ENCODE results near the gene EIF3J. TPM values are rescaled to one million over a fixed set of nuclear protein-coding genes. Genes with fewer than 3 reads are reported as not detected.

The EIF3J gene
- total and polyA plus RNA-seq, 4 donors: 23.5 to 49.9 (median 39.6) TPM

- H3K4me1 ChIP-seq (ENCODE audit: control insufficient read depth in 4 of 4, insufficient read depth in 4 of 4, low read length in 3 of 4): no peaks in the 10 kb centered on the region
- no peak for DNase-seq (ENCODE audit: low spot score)
- H3K4me3 ChIP-seq (ENCODE audit: low read depth in 1 of 3, low read length in 3 of 3): no peak overlapping the region
- peaks cover 5 to 81% (median 64%) of the 10 kb centered on the region in 4 donors for H3K36me3 ChIP-seq (ENCODE audit: control insufficient read depth in 4 of 4, insufficient read depth in 3 of 4, low read depth in 1 of 4, low read length in 3 of 4)
- no peak overlapping the region for H3K27ac ChIP-seq (ENCODE audit: low read depth in 1 of 2, low read length in 2 of 2)
- TF ChIP-seq FOXA1 (IDR thresholded peaks at IDR 0.05) (no peak), YY1 (IDR thresholded peaks at IDR 0.05) (no peak), ZBTB33 (IDR thresholded peaks at IDR 0.05) (no peak)
- 92% methylated on average over 3 of the region's 3 CpGs for WGBS
- H3K9me3 ChIP-seq (ENCODE audit: control insufficient read depth in 4 of 4, low read length in 3 of 4): no peaks in the 10 kb centered on the region
- H3K9ac ChIP-seq (ENCODE audit: low read depth in 1 of 2, low read length in 2 of 2): no peak overlapping the region
- H3K27me3 ChIP-seq (ENCODE audit: control insufficient read depth in 4 of 4, insufficient read depth in 4 of 4, low read length in 3 of 4): no peaks in the 10 kb centered on the region
Observed at GRCh38 chr15:44568338-44568737, 31.4 kb downstream of the EIF3J start.

GRCh38 chr15:44569316-44569715 is 32.4 kb downstream of the EIF3J start:
- H3K27me3 ChIP-seq (ENCODE audit: control insufficient read depth in 4 of 4, insufficient read depth in 4 of 4, low read length in 3 of 4): no peaks in the 10 kb centered on the region
- H3K4me1 ChIP-seq (ENCODE audit: control insufficient read depth in 4 of 4, insufficient read depth in 4 of 4, low read length in 3 of 4): no peaks in the 10 kb centered on the region
- H3K9ac ChIP-seq (ENCODE audit: low read depth in 1 of 2, low read length in 2 of 2): no peak overlapping the region
- no peak for TF ChIP-seq JUND (IDR thresholded peaks at IDR 0.05)
- TF ChIP-seq TAF1 (conservative IDR thresholded peaks at IDR 0.05): no peak
- TF ChIP-seq EGR1 (IDR thresholded peaks at IDR 0.05; ENCODE audit: low read depth in 2 of 2): no peak
- TF ChIP-seq FOXA2 (IDR thresholded peaks at IDR 0.05): no peak
- no peak for TF ChIP-seq SP1 (IDR thresholded peaks at IDR 0.05)
- TF ChIP-seq FOXA1 (IDR thresholded peaks at IDR 0.05): no peak
- TF ChIP-seq HNF4A (conservative IDR thresholded peaks at IDR 0.05): no peak
- TF ChIP-seq RXRA (IDR thresholded peaks at IDR 0.05): no peak
- no peak for TF ChIP-seq MAX (IDR thresholded peaks at IDR 0.05)
- TF ChIP-seq CTCF (IDR thresholded peaks at IDR 0.05; ENCODE audit: low read depth, low read length, missing input control): no peak
- H3K9me3 ChIP-seq (ENCODE audit: control insufficient read depth in 4 of 4, low read length in 3 of 4): no peaks in the 10 kb centered on the region
- DNase-seq (ENCODE audit: low spot score): no peak
- WGBS: 98% methylated on average over 4 of the region's 4 CpGs
- H3K4me3 ChIP-seq (ENCODE audit: low read depth in 1 of 3, low read length in 3 of 3): no peak overlapping the region
- H3K36me3 ChIP-seq (ENCODE audit: control insufficient read depth in 4 of 4, insufficient read depth in 3 of 4, low read depth in 1 of 4, low read length in 3 of 4): peaks cover 2 to 72% (median 60%) of the 10 kb centered on the region in 4 donors
- no peak overlapping the region for H3K27ac ChIP-seq (ENCODE audit: low read depth in 1 of 2, low read length in 2 of 2)

- Histone ChIP-seq H3K36me3 (ENCODE audit: control insufficient read depth in 4 of 4, insufficient read depth in 3 of 4, low read depth in 1 of 4, low read length in 3 of 4) (peaks cover 2 to 62% (median 54%) of the 10 kb centered on the region in 4 donors), H3K27me3 (ENCODE audit: control insufficient read depth in 4 of 4, insufficient read depth in 4 of 4, low read length in 3 of 4) (no peaks in the 10 kb centered on the region), H3K9ac (ENCODE audit: low read depth in 1 of 2, low read length in 2 of 2) (no peak overlapping the region), H3K4me1 (ENCODE audit: control insufficient read depth in 4 of 4, insufficient read depth in 4 of 4, low read length in 3 of 4) (no peaks in the 10 kb centered on the region), H3K27ac (ENCODE audit: low read depth in 1 of 2, low read length in 2 of 2) (no peak overlapping the region), H3K9me3 (ENCODE audit: control insufficient read depth in 4 of 4, low read length in 3 of 4) (no peaks in the 10 kb centered on the region), H3K4me3 (ENCODE audit: low read depth in 1 of 3, low read length in 3 of 3) (no peak overlapping the region)
- 96% methylated on average over 4 of the region's 4 CpGs for WGBS
- no peak for DNase-seq (ENCODE audit: low spot score)
- no peak for TF ChIP-seq HNF4G (IDR thresholded peaks at IDR 0.05)
Observed at GRCh38 chr15:44570361-44570760, 33.4 kb downstream of the EIF3J start.

All from liver (tissue), 9 donors.